ENCODE results near the gene TRAPPC3.
"Not testable (repeated sequence)": the region's sequence is repeated elsewhere in the genome, so short reads cannot be mapped to it uniquely, and the experiment has no call there.

TRAPPC3 gene

GRCh38 chr1:36149237-36149972 lies at the start of gene TRAPPC3:
Gene TRAPPC3 (minus strand): TSS chr1:36149486. CDS start chr1:36149378, 108 bp downstream.
- H3K4me3 ChIP-seq (ENCODE audit: low read depth, low read length): peak within 1 kb of the TSS; percentile 92
- peak; percentile 95 for TF ChIP-seq CTCF (conservative IDR thresholded peaks at IDR 0.05; ENCODE audit: low read depth, low read length)
- peak; percentile 100 for DNase-seq (ENCODE audit: low read depth)

- no peak for TF ChIP-seq CTCF (conservative IDR thresholded peaks at IDR 0.05; ENCODE audit: low read depth, low read length)
- no peak for DNase-seq (ENCODE audit: low read depth)
- no peak overlapping the region for H3K4me3 ChIP-seq (ENCODE audit: low read depth, low read length)
These were observed 49.4 kb upstream of the TRAPPC3 start for GRCh38 chr1:36198641-36199040.

- not testable (repeated sequence) for DNase-seq (ENCODE audit: low read depth); H3K4me3 ChIP-seq (ENCODE audit: low read depth, low read length)
These were observed 47.5 kb upstream of the TRAPPC3 start for GRCh38 chr1:36196805-36197204.

- peak; percentile 92 for TF ChIP-seq CTCF (conservative IDR thresholded peaks at IDR 0.05; ENCODE audit: low read depth, low read length)
- H3K4me3 ChIP-seq (ENCODE audit: low read depth, low read length): no peak overlapping the region
- peak; percentile 95 for DNase-seq (ENCODE audit: low read depth)
These were observed 38.7 kb upstream of the TRAPPC3 start for GRCh38 chr1:36187800-36188593.

GRCh38 chr1:36183309-36183856 lies 34.1 kb upstream of the TRAPPC3 start:
- H3K4me3 ChIP-seq (ENCODE audit: low read depth, low read length): no peak overlapping the region
- TF ChIP-seq CTCF (conservative IDR thresholded peaks at IDR 0.05; ENCODE audit: low read depth, low read length): no peak
- DNase-seq (ENCODE audit: low read depth): peak; percentile 41

- no peak overlapping the region for H3K4me3 ChIP-seq (ENCODE audit: low read depth, low read length)
- TF ChIP-seq CTCF (conservative IDR thresholded peaks at IDR 0.05; ENCODE audit: low read depth, low read length): no peak
- DNase-seq (ENCODE audit: low read depth): no peak
These were observed 33.4 kb upstream of the TRAPPC3 start for GRCh38 chr1:36182734-36183133.

GRCh38 chr1:36179220-36179600 lies 29.9 kb upstream of the TRAPPC3 start:
- no peak for DNase-seq (ENCODE audit: low read depth)
- no peak overlapping the region for H3K4me3 ChIP-seq (ENCODE audit: low read depth, low read length)
- no peak for TF ChIP-seq CTCF (conservative IDR thresholded peaks at IDR 0.05; ENCODE audit: low read depth, low read length)
